GM12865 (cell line): ENCODE results near the gene RELL1.

Source experiments
- DNase-seq: peaks from one replicate; pipeline ENCODE4 v3.0.0; 2010; ENCODE audit warnings: low read depth
- H3K4me3 ChIP-seq: 2 replicates; pipeline ENCODE4 v1.5.1; 2011; ENCODE audit warnings: mild to moderate bottlenecking, low read depth, low read length, control low read depth
- TF ChIP-seq, protein P1 (sequence below): IDR thresholded peaks from 2 replicates; pipeline ENCODE4 v1.5.1; 2011; ENCODE audit warnings: low read length, control low read depth, low read depth, inconsistent platforms; ENCODE audit not compliant: insufficient read depth; ENCODE audit errors: missing control alignments

Gene RELL1

DNA sequence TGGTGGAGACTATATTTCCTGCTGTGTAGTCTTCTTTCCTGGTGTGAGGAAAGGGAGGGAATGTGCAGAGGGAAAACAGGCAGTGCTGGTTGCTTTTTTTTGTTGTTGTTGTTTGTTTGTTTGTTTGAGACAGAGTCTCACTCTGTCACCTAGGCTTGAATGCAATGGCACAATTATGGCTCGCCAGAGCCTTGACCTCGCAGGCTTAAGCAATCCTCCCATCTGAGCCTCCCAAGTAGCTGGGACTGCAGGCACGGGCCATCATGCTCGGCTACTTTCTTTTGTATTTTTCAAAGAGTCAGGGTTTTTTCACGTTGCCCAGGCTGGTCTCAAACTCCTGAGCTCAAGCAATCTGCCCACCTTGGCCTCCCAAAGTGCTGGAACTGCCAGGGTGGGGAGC is 82.5 kb downstream of the RELL1 start:
- TF ChIP-seq, protein P1, sequence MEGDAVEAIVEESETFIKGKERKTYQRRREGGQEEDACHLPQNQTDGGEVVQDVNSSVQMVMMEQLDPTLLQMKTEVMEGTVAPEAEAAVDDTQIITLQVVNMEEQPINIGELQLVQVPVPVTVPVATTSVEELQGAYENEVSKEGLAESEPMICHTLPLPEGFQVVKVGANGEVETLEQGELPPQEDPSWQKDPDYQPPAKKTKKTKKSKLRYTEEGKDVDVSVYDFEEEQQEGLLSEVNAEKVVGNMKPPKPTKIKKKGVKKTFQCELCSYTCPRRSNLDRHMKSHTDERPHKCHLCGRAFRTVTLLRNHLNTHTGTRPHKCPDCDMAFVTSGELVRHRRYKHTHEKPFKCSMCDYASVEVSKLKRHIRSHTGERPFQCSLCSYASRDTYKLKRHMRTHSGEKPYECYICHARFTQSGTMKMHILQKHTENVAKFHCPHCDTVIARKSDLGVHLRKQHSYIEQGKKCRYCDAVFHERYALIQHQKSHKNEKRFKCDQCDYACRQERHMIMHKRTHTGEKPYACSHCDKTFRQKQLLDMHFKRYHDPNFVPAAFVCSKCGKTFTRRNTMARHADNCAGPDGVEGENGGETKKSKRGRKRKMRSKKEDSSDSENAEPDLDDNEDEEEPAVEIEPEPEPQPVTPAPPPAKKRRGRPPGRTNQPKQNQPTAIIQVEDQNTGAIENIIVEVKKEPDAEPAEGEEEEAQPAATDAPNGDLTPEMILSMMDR = no peak
- DNase-seq = no peak

DNA sequence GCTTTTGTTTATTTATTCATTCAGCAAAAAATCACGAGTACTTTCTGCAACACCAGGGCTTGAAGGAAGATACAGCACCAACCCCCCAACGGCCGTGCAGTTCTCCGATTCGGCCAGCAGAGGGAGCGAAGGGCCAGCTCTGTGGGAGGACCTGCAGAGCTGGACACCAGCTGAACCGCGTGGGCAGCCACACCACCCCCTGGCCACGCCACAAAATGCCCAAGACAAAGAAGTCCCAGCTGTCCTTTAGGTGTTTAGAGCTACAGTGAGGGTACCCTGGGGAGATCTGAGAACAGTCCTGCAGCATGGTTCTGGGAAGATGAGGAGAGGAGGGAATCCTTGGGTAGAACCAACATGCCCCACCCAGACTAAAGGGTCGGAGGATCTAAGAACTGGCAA is 83.1 kb downstream of the RELL1 start:
- peak; percentile 76 for DNase-seq

More for the DNA sequence above, 82.5 kb downstream of the RELL1 start:
- H3K4me3 ChIP-seq = no peak overlapping the region

DNA sequence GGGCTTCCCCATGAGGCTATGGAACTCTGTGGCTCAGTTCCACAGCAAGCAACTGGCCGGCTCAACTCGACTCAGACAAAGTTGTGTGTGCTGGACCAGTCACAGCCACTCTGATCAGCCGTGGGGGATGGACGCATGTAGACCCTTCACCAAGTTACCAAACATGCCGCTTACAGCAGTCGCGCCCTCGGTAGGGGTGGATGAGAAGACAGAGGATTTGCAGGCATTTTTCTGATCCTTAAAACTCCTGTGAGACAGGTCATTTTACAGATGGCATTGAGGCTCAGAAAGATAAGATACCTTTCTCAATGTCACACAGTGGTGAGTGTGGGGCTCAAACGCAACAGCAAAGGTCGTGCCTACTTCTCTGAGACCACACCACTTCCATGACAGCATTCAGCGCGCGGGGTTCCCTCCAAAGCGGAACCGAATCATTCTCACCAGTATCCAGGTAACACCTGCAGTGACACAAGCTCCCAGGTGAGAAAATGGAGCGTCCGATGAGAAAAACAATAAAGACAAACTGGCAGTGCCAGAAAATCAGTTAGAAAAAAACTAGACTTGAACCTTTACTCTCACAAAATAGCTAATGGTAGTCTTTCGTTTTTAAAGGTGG is 83.6 kb downstream of the RELL1 start:
- TF ChIP-seq, protein P1 = no peak
- H3K4me3 ChIP-seq = no peak overlapping the region
- no peak for DNase-seq

More for the DNA sequence above, 83.1 kb downstream of the RELL1 start:
- no peak overlapping the region for H3K4me3 ChIP-seq
- TF ChIP-seq, protein P1 = peak; percentile 95

GRCh38 chr4:37601531-37601930 is 84.6 kb downstream of the RELL1 start:
- no peak for DNase-seq
- TF ChIP-seq, protein P1 = no peak
- no peak overlapping the region for H3K4me3 ChIP-seq

GRCh38 chr4:37599092-37599790 is 86.9 kb downstream of the RELL1 start:
- TF ChIP-seq, protein P1 = no peak
- no peak overlapping the region for H3K4me3 ChIP-seq
- no peak for DNase-seq

GRCh38 chr4:37597034-37597433 is 89.1 kb downstream of the RELL1 start:
- H3K4me3 ChIP-seq = no peak overlapping the region
- no peak for DNase-seq
- TF ChIP-seq, protein P1 = no peak
